Measurements from ENCODE around the gene OCSTAMP.
A peak's percentile ranks its signal among the peaks of the same experiment; 100 is the strongest.

OCSTAMP gene

DNA sequence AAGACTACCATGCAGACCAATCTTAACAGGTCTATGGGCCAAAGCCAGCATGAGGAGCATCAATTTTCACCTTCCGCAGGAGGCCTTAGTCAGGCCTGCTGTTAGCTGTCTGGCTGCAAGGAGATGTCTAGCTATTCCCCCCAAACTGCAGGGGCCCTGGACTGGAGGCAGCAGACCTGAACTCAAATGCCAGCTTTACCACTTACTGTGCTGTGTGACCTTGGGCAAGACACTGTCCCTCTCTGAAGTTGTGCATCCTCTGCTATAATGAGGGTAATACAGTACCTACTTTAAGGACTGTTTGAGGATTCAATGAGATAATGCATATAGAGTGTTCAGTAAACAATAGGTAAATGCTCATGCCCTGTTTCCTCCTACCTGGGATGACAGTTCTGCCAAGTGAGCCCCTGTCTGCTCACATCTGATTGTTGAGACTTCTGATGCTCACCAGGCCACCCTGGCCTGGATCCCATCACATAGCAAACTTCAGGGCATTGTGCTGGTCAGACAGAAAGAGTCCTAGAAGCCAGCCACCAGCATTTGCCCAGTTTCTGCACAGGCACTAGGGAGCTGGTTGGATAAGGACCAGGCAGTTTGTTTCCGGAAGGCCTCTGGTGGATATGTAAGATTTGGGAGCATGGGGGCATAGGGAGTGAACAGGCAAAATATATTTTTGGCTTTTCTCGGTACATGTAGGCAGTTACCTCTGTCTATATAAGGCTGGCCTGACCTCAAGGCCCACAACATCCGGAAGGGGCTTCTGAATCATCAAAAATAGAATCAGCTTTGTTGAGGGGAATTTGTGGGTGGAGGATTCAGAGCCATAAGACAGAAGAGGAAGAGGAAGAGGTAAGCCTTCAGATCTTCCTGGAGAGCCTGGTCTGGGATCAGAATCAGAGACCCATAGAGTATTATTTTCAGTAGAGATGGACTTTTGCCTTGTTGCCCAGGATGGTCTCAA lies 2.3 kb upstream of the OCSTAMP start:
- no peak for DNase-seq (ENCODE audit: low spot score)

DNA sequence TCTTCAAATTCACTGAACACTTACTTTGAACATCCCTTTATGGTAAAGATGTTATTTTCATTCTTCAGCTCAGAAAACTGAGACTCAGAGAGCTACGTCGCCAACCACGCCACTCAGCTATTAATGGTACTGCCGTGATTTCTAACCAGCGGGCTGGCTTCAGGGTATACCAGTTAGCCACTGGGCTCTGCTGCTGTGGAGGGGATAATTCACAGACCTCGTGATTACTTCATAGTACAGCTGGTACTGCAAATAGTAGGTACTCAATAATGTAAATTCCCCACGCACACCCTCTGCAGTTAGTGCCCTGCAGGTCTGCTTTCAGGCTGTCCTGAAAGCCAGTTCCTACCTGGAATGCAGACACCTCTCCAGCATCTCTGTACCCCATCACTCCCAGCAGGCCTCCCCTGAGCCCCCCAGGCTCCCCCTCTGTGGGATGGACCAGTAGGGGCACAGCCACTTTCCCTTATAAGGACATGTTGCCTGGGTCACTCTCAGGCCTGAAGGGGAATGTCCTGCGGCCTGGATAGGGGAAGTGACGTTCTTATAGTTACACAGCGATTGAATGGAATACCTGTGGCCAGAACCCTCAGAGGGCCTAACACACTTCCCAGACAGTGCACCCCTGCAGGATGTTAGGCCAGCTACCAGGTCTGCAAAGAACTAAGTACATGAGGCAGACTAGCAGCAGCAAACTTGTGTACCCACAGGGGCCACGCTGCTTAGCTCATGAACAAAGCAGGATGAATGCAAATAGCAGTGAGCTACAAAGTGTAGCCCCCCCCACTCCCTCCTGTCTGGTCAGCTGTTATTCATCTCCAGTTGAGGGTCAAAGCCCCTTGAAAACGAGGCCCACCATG lies 1.3 kb upstream of the OCSTAMP start:
- DNase-seq (ENCODE audit: low spot score) = no peak

DNA sequence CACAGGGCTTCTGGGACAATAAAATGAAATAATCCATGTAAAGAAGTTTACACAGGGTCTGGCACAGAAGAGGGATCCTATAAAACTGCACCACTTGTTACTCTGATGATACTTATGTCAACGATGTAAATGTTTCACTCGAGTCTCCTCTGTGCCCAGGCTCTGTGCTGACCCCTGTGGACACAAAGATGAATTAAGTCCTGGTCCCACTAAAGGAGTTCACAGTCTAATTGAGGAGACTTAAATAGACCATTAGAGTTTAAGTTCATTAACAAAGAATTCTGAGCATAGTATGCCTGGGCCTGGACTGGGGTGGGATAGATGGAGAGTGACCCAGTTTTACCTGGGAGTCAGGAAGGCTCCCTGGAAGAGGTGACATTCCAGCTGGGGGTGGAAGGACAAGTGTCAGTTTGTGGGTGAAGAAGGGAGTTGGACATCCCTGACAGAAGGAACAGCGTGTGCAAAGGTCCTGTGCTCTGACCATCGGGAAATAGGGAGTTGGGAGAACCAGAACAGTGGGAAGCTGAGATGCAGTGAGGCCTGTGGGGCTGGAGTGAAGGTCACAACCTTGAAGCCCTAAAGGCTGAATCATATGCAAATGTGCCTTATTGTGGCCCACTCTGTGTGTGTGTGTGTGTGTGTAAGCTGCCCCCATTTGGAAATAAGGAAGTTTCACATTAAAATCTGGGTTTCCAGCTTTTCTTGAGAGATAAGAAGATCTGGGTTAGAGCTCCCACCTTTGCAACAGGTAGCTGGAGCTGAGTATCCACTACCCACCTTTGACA lies 1.1 kb downstream of the OCSTAMP start:
- DNase-seq (ENCODE audit: low spot score) = no peak

DNA sequence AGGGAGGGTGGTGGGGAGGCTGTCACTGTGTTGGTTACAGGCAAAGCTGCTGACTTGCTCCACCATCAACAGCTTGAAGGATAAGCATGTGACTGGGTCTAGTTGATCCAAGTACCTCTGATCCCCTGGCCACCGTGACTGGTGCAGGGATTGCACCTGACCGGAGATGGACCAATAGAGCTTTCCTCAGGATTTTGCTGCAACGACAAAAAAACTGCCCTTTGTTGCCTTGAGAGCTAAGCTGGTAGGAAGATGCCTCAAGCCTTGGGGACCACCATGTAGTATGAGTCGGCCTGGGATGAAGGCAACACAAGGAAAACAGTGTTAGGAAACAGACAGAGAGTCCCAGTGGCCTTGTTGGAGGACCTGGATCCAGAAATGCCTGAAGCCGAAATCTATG lies 1.8 kb downstream of the OCSTAMP start:
- DNase-seq (ENCODE audit: low spot score) = no peak

DNA sequence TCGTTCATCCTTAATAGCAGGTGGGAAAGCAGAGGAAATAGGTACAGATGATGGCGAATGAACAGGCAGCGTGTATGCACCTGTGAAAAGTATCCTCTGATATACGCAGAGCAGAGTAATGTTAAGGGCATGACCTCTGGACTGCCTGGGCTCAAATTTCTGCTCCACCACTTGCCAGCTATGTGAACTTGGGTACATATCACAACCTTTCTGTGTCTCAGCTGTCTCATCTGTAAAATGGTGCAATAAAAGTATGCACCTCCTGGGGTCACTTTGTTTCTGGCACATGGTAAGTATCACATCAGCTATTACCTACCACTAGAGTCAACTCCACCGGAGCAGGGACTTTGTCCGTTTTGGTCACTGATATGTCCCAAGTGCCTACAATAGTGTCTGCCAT lies 2.5 kb downstream of the OCSTAMP start:
- DNase-seq (ENCODE audit: low spot score) = no peak

DNA sequence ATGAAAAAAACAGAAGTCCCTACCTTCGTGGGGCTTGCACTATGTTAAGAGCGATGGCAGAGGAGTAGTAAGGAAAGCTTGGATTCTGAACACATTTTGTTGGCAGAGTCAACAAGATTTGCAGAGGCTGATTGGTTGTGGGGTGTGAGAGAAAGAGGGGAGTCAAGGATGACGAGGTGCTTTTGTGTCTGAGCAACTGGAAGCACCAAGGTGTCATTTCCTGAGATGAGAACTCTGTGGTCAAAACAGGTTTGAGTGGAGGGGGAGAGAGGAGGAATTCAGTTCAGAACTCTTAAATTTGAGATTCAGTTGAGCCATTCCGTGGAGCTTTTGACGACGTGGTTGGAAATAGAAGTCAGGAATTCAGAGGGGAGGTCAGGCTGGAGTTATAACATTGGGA lies 3.5 kb downstream of the OCSTAMP start:
- no peak for DNase-seq (ENCODE audit: low spot score)

DNA sequence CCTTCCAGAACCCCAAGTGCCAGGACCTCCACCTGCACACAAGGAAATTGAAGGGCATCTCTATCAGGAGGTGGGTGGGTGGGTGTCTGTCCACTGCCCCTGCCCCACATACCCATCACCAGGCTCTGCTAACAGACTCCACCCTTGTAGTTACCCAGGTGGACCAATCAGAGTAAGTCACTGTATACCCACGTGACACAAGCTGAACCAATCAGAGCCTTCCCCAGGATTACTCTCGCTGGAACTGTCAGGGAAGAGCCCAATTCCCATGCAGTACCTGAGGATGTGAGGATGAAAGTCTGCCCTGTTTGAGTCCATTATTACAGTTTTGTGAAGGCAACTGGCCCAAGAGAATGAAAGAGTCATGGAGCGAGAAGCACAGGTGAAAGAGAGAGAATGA lies 4.2 kb downstream of the OCSTAMP start:
- DNase-seq (ENCODE audit: low spot score) = no peak

DNA sequence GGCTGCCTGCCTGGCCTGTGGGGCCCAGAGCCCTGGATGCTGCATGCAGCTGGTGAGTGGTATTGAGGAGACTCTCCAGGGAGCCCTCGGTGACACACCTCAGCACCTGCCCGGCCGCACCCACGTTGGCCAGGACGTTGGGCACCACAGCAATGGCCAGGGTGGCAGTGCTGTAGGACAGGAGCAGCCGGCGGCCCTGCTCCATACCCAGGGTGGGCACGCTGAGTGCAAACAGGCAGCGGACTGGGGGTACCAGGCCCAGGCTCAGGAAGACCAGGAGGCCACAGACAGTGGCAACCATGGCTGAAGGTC lies 4.7 kb downstream of the OCSTAMP start:
- no peak for DNase-seq (ENCODE audit: low spot score)

DNA sequence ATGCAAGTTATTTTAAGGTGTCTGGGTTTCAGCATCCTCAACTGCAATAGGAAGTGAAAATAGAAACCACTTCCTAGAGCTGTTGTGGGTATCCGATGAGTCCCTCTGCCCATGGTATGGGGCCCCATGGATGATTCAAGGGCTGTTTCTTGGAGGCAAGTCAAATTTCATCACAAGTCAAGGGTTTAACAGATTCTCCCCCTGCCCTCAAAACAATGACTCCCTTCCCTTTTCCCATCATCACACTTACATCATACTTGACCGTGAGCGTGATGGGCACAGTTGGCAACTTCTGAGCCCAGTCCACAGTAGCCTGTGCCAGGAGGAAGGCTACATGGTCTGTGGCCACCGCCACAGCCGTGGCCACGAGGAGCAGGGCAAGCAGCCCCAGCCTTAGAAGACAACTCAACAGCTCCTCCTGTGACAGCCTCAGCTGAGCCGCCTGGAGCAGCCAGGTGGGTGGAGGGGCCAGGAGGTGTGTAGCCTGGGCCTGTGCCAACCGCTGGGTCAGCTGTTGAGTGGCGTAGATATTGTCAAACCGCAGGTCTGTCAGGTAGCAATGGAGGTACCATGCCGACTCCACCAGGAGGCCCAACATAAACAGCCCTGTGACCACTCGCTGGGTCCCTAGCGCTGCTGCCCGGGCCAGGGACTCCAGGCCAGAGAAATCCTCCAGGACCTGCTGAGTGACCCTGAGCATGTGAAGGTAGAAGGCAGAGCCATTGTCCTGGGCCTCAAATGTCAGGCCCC lies 5.2 kb downstream of the OCSTAMP start:
- DNase-seq (ENCODE audit: low spot score) = no peak

DNA sequence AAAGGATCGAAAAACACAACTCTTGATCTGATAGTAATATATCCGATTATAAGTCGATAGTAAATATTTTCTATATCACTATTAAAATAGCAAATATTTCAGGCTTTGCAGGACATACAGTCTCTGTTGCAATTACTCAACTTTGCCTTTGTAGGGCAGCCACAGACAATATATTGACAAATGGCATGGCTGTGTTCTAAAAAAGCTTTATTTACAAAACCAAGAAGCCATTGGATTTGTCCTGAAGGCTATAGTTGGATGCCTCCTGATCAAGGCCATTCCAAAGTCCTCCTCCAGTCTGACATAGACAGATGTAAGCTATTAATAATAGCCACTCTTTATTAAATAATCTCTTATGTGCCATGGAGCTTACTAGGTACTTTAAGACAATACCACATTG lies 5.9 kb downstream of the OCSTAMP start:
- no peak for DNase-seq (ENCODE audit: low spot score)

DNA sequence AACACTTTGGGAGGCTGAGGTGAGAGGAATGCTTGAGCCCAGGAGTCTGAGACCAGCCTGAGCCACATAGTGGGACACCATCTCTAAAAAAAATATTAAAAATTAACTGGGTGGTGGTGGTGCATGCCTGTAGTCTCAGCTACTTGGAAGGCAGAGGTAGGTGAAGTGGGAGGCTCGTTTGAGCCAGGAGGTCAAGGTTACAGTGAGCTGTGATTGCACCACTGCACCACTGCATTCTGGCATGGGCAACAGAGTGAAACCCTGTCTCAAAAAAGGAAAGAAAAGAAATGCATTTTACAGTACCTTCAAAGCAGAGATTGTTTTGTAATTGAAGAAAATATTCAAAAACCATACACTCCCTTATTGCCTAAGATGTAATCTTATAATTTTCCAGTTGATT lies 6.5 kb downstream of the OCSTAMP start:
- no peak for DNase-seq (ENCODE audit: low spot score)

DNA sequence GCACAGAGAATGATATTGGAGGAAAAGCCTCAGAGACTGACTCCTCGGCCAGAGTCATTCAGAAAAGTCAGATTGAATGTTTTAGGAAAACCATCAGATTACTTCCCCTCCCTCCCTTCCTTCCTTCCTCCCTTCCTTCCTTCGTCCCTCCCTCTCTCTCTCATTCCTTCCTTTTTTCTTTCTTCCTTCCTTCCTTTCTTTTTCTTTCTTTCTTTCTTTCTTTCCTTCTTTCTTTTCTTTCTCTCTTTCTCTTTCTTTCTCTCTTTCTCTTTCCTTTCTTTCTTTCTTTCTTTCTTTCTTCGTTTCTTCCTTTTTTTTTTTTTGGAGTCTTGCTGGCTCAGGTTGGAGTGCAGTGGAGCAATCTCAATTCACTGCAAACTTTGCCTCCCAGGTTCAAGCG lies 7.4 kb downstream of the OCSTAMP start:
- no peak for DNase-seq (ENCODE audit: low spot score)

DNA sequence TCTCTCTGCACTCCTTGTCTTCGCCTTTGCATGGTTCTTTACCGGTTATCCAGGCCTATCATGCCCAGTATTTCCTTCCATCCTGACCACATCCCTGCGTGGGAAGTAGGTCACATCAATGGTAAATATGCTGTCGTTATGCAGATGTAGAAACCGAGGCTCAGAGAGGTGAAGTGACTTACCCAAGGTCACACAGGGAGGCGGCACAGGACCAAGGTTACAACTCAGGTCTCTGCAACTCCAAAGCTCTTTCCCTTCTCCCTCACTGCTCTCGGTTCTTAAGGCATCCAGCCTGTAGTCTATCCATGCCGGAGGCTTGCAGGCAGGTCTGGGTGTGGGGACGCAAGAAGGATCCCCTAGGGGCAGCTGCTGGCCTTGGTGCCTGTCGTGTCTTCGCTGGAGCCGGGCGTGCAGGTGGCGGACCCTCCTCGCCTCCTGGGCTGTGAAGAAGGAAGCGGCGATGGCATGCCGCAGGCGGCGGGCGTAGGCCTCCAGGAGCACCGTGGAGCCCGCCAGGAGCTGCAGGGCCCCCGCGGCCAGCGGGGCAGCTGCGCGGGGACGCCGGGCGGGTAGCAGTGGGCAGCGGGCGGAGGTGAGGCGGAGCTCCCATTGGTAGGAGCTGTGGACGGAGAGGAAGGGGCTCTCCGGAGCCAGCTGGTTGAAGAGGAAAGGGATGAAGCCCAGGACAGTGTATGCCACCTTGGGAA lies 9.1 kb downstream of the OCSTAMP start:
- DNase-seq (ENCODE audit: low spot score) = no peak

DNA sequence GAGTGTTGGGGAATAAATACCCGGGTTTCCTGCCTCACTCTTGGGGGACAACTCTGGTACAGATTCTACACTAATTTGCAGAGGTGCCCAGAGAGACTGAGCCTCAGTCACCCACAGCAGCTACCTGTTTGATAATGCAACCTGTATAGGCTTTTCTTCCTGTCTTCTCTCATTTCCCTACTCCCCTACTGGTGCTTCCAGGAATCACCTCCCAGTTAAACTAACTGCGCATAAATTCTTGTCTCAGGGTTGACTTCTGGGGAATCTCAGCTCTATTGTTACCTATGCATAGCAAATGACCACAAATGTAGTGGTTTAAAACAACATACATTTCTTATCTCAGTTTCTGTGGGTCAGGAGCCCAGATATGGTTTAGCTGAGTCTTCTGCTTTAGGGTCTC lies 11.3 kb downstream of the OCSTAMP start:
- DNase-seq (ENCODE audit: low spot score) = no peak

DNA sequence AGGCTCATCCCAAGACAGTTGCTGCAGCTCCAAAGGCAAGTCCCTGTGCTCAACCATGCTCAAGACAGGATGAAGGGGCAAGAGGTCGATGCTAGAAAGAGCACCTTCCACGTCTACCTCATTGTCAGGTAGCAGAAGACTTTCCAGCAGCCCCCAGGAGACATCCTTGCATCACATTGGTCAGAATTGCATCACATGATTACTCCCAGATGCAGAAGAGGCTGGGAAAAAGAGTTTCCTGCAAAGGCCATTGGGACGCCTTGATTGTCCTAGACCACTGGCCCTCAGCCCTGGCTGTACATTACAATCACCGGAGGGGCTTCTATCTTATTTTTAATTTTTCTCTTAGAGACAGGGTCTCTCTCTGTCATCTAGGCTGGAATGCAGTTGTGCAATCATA lies 19.8 kb downstream of the OCSTAMP start:
- DNase-seq (ENCODE audit: low spot score) = no peak

DNA sequence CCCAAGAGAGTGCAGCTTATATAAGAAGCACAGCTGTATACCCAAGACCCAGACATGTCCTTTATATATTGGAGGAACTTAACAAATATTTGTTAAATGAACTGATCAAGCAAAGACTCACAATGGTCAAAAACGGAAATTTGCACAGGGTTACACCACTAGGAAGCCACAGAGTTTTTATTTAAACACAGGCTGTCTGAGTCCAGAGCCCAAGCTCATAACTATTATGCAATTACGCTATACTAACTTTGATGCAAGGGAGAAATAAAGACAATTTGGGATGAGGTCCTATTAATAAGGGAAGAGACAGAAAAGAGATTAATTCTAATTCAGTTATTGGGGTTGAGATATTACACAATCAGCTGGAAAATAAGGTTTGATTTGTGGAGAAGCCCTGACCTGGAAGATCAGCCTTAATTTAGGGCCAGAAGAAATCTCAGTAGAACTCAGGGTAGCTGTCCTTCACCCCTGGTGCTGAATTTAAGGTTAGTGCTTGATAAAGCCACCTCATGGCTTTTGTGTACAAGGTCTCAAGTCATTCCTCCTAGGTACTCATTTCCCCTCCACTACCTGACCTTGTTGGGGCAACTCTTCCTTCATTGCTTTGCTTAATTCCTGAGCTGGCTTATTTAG lies 26.6 kb downstream of the OCSTAMP start:
- DNase-seq (ENCODE audit: low spot score) = no peak

DNA sequence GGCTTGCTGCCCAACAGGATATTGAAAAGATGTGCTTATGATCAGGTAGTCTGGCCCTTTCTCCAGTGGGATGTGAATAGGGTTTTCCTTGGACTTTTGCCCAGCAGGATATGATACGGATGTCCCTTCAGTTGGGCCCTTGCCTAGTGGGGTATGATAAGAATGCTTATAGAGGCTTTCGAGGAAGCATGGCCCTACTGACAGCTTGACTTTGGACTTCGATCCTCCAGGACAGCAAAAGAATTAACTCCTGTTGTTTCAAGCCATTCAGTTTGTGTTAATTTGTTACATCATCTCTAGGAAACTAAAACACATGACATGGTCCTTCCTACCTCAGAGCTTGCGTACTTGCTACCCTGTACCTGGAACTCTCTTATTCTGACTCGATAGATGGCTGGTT lies 27.3 kb downstream of the OCSTAMP start:
- no peak for DNase-seq (ENCODE audit: low spot score)

DNA sequence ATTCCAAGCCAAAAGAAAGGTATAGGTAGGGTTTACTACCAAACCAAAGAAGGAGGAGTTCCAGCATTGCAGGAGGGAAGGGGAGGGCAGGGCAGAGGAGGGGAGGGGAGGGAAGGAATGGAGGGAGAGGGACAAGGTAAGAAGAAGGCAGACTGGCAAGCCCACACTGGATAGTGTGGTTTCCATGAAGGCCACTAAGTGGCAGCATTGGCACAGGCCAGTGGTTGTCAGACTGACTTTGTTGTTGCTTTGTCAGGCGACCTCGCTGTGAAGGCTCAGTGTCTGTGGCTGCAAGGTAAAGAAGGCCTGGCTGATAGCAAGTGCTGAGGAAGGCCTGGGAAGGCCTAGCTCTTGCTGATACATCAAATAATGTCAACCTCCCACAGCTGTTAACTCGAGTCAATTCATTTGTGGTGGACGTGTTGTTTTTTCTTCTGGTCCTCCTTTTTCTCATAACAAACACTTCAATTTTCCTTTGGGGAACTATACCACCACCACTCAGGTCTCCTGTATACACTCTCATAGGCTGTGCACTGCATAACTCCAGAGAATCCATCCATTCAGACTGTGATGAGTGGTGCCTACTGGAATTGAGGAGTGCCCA lies 29.4 kb downstream of the OCSTAMP start:
- DNase-seq (ENCODE audit: low spot score) = peak; percentile 69

DNA sequence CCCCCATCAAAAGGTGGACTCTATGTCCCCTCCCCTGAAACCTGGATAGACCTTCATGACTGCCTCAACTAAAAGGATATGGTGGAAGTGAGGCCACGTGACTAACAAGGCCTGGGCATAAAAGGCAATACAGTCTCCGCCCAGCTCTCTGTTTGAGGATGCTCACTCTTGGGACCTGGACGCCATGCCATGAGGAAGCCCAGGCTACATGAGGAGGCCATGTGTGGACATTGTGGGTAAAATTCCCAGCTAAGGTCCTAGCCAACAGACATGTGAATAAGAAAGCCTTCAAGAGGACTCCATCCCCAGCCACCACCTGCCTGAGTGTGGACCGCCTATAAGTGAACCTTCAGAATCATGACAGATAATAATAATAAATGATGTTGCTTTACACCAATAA lies 29.9 kb downstream of the OCSTAMP start:
- DNase-seq (ENCODE audit: low spot score) = no peak

DNA sequence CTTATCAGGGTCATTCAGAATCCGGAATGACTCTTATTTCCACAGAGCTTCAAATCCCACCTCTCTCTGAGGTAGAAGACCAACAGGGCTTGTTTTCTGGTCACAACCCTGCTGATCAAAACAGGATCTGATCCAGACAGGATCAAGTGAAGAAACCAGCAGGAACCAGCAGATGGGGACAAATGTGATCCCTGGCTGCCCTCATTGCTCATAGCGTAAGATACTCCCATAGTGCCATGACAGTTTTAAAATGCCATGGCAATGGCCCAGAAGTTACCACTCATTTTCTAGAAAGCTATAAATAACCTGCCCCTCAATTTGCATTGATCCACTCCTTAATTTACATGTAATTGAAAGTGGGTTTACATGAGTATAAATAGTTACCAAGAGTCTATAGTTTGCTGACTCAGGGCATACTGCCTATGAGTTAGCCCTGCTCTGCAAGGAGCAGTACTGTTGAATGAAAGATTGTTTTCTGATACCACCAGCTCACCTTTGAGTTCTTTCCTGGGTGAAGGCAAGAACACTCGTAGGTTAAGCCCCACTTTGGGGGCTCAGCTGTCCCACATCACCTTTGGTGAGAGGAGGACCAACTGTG lies 30.9 kb downstream of the OCSTAMP start:
- no peak for DNase-seq (ENCODE audit: low spot score)

All from kidney capillary endothelial cell (primary cell).